ENCODE data around the gene C4BPA.

The C4BPA gene

DNA sequence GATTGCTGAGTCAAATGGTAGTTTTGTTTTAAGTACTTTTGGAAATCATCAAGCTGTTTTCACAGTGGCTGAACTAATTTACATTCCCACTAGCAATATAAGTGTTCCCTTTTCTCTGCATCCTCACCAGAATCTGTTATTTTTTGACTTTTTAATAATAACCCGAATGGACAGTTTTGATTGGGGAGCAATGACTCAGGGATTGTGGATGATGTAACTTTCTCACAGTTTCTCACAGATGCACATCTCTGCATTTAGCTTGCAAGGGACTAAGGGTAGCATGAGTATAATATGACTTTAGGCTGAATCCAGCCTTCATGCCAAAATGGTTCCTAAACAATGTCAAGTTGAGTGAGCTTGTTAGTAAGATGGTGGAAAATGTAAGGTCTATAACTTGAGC lies 90.2 kb downstream of the C4BPA start:
- no peak for DNase-seq
